GM21619 (cell line): ENCODE data around the gene CDC34.
A peak's percentile ranks its signal among the peaks of the same experiment; 100 is the strongest.

Source experiments
- ATAC-seq: cut with Tn5 transposase; IDR thresholded peaks from one replicate; pipeline ENCODE4 v1.9.1; 2021; ENCODE audit not compliant: unreplicated experiment

Gene CDC34, protein sequence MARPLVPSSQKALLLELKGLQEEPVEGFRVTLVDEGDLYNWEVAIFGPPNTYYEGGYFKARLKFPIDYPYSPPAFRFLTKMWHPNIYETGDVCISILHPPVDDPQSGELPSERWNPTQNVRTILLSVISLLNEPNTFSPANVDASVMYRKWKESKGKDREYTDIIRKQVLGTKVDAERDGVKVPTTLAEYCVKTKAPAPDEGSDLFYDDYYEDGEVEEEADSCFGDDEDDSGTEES

GRCh38 chr19:531753-532560 is at the start of gene CDC34:
TSS of gene CDC34 (plus strand) at chr19:531760. CDS start at chr19:531932, 172 bp downstream.
- peak; percentile 9 for ATAC-seq

DNA sequence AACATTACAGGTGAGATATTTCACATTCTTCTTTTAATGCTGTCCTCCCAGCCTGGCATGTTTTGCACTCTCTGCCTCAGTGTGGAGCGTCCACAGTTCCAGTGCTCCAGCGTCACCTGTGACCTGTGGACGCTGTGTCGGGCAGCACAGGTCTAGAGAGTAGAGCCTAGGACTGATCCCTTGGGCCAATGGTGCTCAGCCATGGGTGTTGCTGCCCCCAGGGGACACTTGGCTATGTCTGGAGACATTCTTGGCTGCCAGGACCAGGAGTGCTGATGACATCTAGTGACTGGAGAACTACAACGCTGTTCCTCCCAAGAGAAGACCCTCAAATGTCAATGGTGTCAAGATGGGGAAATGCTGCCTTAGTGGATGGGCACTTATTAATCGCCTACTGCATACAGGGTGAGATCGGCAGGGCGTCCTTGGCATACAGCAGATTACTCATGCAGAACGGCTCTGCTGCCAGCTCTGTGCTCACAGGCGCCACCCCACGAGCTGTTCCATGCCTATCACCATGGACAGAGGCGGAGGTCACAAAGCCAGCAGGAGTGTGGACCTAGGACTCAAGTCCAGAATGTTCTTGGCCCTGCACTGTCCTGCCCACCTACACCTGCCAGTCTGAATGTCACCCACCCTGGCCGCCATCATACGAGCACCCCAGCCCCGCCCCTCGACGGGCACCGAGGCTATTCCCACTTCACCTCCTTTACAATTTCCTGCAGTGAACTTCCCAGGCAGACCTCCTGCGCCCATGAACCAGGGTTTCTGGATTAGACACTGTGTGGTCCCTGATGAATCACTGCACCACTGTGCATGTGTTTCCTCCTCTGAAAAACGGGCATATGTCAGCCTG is 49.1 kb upstream of the CDC34 start:
- no peak for ATAC-seq

GRCh38 chr19:483332-484072 is 48.1 kb upstream of the CDC34 start:
- no peak for ATAC-seq

DNA sequence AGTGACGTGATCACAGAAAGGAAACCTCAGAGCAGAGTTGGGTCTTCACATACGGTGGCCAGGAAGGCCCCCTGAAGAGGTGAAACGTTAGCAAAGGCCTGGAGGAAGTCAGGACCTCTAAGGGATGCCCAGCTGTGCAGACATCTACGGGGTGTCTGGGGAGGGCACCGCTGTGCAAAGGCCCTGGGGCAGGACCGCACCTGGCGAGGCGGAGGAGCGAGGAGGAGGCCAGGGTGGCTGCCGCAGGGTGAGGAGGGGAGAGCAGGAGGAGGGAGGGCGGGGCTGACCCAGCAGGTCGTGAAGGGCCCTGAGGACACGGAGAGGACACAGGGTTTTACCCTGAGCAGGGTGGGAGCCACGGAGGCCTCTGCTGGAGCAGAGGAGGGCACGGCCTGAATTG is 47.1 kb upstream of the CDC34 start:
- ATAC-seq = no peak

- no peak for ATAC-seq
Measured at GRCh38 chr19:485077-485476, 46.5 kb upstream of the CDC34 start.

DNA sequence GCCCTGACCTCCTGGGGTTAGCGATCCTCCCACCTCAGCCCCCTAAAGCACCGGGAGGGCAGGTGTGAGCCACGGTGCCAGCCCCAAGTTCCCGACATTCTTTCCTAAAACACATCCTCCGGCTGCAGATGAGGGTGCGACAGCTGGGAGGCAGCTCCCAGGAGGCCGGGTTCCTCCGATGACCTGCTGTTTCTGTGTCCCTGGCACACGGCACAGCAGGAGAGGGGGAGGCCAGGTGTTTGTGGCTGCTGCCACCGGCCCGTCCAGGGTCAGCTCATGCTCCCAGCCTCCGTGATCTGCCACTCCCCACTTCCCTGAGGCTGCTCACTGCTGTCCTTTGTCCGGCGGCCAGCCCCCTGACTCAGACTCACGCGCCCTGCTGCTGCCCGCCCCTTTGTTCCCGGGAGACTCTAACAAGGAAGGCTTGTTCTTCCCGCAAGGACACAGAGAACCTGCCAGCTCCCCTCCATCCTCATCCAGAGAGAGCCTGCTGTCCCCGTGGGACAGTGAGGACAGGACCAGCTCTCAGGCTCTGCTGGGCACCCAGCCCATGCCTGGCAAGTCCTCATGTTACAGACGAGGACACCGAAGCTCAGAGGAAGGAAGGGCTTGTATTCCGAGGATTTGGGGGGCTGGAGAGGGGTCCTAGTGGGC is 45.9 kb upstream of the CDC34 start:
- ATAC-seq = no peak

GRCh38 chr19:488505-489417 is 42.8 kb upstream of the CDC34 start:
- no peak for ATAC-seq

- no peak for ATAC-seq
Measured at GRCh38 chr19:489418-490196, 42.0 kb upstream of the CDC34 start.

DNA sequence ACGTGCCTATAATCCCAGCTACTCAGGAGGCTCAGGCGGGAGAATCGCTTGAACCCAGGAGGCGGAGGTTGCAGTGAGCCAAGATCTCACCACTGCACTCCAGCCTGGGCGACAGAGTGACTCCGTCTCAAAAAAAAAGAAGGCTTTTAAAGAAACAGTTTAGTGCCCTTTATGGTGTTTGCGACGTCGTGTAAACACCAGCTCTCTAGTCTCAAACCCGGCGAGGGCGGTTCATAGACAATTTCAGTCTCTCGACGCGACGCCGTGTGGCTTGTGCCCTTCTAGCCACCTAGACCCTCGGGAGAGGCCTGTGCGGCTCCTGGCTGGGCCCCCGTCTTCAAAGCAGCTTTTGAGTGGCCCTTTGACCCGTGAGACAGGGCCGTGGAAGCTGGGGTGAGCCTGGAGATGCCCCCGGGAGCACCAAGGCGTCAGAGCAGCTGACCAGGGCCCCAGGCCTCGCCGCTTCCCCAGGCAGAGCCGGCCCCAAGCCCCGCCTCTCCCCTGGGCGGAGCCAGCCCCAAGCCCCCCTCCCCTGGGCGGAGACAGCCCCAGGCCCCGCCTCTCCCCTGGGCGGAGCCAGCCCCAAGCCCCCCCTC is 40.3 kb upstream of the CDC34 start:
- ATAC-seq = no peak

DNA sequence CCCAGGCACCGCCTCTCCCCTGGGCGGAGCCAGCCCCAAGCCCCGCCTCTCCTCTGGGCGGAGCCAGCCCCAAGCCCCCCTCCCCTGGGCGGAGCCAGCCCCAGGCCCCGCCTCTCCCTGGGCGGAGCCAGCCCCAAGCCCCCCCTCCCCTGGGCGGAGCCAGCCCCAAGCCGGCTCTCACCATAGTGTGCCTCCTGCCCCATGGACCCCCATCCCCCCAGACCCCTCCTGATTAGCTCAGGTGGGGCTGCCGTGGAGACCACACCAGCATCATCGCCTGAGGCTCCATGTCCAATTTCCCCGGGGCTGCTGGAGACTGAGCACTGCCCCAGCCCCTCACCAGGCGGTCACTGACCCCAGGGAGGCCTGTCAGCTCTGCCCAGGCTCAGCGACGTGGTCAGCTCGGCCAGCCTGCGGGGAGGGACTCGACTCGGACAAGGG is 39.4 kb upstream of the CDC34 start:
- no peak for ATAC-seq

- no peak for ATAC-seq
Measured at GRCh38 chr19:493391-494170, 38.0 kb upstream of the CDC34 start.

DNA sequence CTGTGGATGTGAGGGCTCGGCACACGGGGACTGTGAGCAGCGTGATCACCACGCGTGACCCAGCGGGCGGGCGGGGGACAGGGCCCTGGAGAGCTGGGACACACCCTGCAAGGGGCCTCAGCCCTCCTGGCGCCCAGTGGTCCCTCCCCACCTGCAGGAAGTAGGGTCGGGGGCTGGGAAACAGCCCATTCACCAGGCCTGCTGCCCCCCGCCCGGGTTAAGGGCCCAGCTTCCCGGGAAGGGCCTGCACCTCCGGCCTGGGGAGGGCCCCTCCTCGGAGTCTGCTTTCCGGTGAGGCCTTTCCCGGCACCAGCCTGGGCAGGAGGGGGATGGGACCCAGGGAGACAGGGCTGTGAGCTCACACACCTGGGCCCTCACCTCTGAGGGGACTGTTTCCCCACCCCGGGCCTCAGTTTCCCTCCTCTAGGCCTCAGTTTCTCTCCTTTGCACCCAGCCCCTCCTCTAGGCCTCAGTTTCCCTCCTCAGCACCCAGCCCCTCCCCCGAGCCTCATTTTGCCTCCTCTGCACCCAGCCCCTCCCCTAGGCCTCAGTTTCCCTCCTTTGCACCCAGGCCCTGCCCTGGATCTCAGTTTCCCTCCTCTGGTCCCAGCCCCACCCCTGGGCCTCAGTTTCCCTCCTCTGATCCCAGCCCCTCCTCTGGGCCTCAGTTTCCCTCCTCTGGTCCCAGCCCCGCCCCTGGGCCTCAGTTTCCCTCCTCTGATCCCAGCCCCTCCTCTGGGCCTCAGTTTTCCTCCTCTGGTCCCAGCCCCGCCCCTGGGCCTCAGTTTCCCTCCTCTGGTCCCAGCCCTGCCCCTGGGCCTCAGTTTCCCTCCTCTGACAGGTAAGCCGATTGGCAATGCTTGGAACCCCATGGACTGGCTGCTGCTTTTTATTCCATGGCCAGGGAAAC is 37.1 kb upstream of the CDC34 start:
- ATAC-seq = no peak

- ATAC-seq = no peak
Measured at GRCh38 chr19:495081-495401, 36.5 kb upstream of the CDC34 start.

DNA sequence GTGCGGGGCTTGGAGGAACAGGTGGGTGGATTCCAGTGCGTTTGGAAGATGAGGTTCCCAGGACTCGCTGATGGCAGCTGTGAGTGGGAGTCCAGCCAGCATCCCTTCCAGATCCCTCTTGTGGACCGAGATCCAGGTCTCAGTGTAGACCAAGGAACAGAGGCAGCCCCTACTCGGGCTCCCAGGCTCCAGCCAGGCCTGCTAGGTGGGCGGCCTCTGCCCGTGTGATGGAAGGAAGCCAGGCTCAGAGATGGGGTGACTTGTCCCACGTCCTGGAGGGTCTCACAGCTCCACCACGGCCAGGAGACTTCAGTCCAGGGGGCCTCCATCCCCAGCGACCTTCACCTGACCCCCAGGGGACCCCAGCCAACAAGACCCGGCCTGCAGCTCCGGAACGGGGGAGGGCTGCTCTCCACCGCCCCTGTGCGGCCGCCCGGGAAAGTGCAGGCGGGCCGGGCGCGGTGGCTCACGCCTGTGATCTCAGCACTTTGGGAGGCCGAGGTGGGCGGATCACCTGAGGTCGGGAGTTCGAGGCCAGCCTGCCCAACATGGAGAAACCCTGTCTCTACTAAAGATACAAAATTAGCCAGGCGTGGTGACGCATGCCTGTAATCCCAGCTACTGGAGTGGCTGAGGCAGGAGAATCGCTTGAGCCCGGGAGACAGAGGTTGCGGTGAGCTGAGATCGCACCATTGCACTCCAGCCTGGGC is 36.0 kb upstream of the CDC34 start:
- no peak for ATAC-seq

- no peak for ATAC-seq
Measured at GRCh38 chr19:496112-496665, 35.4 kb upstream of the CDC34 start, which contains the start of gene MADCAM1. TSS of gene MADCAM1 (plus strand) at chr19:496486. CDS start at chr19:496500, 14 bp downstream.
